GM18526 (cell line): ENCODE data around the gene CFB.

ENCODE experiments used
- POLR2A ChIP-seq: IDR thresholded peaks from 3 replicates; pipeline ENCODE4 v1.6.1; 2011; ENCODE audit not compliant: insufficient read length; ENCODE audit errors: extremely low read depth

Gene CFB

GRCh38 chr6:31961616-31962015, 15.7 kb downstream of the CFB start:
- no peak for TF ChIP-seq POLR2A

GRCh38 chr6:31963921-31964320, 18.0 kb downstream of the CFB start:
- TF ChIP-seq POLR2A = no peak

GRCh38 chr6:31965700-31966099, 19.8 kb downstream of the CFB start:
- TF ChIP-seq POLR2A = no peak

GRCh38 chr6:31966506-31966905, 20.6 kb downstream of the CFB start:
- no peak for TF ChIP-seq POLR2A

GRCh38 chr6:31966997-31967925, 21.4 kb downstream of the CFB start:
- TF ChIP-seq POLR2A = no peak

- TF ChIP-seq POLR2A = no peak
These were observed 22.0 kb downstream of the CFB start for GRCh38 chr6:31967926-31968320.

- no peak for TF ChIP-seq POLR2A
These were observed 22.4 kb downstream of the CFB start for GRCh38 chr6:31968326-31968725.

- TF ChIP-seq POLR2A = no peak
These were observed 23.2 kb downstream of the CFB start for GRCh38 chr6:31968791-31969711.

- no peak for TF ChIP-seq POLR2A
These were observed 24.1 kb downstream of the CFB start for GRCh38 chr6:31969712-31970603.

GRCh38 chr6:31970604-31971271, 24.8 kb downstream of the CFB start:
- no peak for TF ChIP-seq POLR2A

- no peak for TF ChIP-seq POLR2A
These were observed 25.5 kb downstream of the CFB start for GRCh38 chr6:31971279-31971992.

- TF ChIP-seq POLR2A = peak; percentile 57
These were observed 26.3 kb downstream of the CFB start, which contains the start of gene DXO for GRCh38 chr6:31971993-31972708. Gene DXO (minus strand): TSS chr6:31972138. CDS start chr6:31971675, 463 bp downstream.
